ENCODE measurements around the gene CORO1C.
"Not testable (repeated sequence)": the region's sequence is repeated elsewhere in the genome, so short reads cannot be mapped to it uniquely, and the experiment has no call there.

The CORO1C gene

GRCh38 chr12:108619369-108620160, 111.8 kb downstream of the CORO1C start:
- H3K4me1 ChIP-seq (ENCODE audit: control insufficient read depth, insufficient read depth, low read length, unreplicated experiment): peaks cover 17% of the 10 kb centered on the region
- no peak overlapping the region for H3K4me3 ChIP-seq (ENCODE audit: low read depth, low read length)
- H3K79me2 ChIP-seq (ENCODE audit: control insufficient read depth, insufficient read depth, low read length, unreplicated experiment): no peaks in the 10 kb centered on the region
- no peak overlapping the region for H2AFZ ChIP-seq (ENCODE audit: low read length, unreplicated experiment)
- H3K36me3 ChIP-seq (ENCODE audit: insufficient read depth, low read length): no peaks in the 10 kb centered on the region
- H3K27ac ChIP-seq (ENCODE audit: low read depth, low read length): no peak overlapping the region
- H3K27me3 ChIP-seq (ENCODE audit: insufficient read depth, low read length): no peaks in the 10 kb centered on the region

GRCh38 chr12:108618953-108619274, 112.4 kb downstream of the CORO1C start:
- peaks cover 17% of the 10 kb centered on the region for H3K4me1 ChIP-seq (ENCODE audit: control insufficient read depth, insufficient read depth, low read length, unreplicated experiment)
- H2AFZ ChIP-seq (ENCODE audit: low read length, unreplicated experiment); H3K27me3 ChIP-seq (ENCODE audit: insufficient read depth, low read length); H3K4me3 ChIP-seq (ENCODE audit: low read depth, low read length); H3K27ac ChIP-seq (ENCODE audit: low read depth, low read length); H3K36me3 ChIP-seq (ENCODE audit: insufficient read depth, low read length); H3K79me2 ChIP-seq (ENCODE audit: control insufficient read depth, insufficient read depth, low read length, unreplicated experiment): not testable (repeated sequence)

GRCh38 chr12:108618079-108618952, 113.0 kb downstream of the CORO1C start:
- no peak overlapping the region for H2AFZ ChIP-seq (ENCODE audit: low read length, unreplicated experiment)
- H3K27ac ChIP-seq (ENCODE audit: low read depth, low read length): peak overlapping the region; percentile 52; the same call in 1 of the 2 replicates
- H3K79me2 ChIP-seq (ENCODE audit: control insufficient read depth, insufficient read depth, low read length, unreplicated experiment): no peaks in the 10 kb centered on the region
- no peak overlapping the region for H3K4me3 ChIP-seq (ENCODE audit: low read depth, low read length)
- peaks cover 17% of the 10 kb centered on the region for H3K4me1 ChIP-seq (ENCODE audit: control insufficient read depth, insufficient read depth, low read length, unreplicated experiment)
- no peaks in the 10 kb centered on the region for H3K36me3 ChIP-seq (ENCODE audit: insufficient read depth, low read length)
- H3K27me3 ChIP-seq (ENCODE audit: insufficient read depth, low read length): no peaks in the 10 kb centered on the region

- Histone ChIP-seq H3K27ac (ENCODE audit: low read depth, low read length) (peak overlapping the region; percentile 52; the same call in 1 of the 2 replicates), H3K4me1 (ENCODE audit: control insufficient read depth, insufficient read depth, low read length, unreplicated experiment) (peaks cover 19% of the 10 kb centered on the region), H2AFZ (ENCODE audit: low read length, unreplicated experiment) (no peak overlapping the region), H3K27me3 (ENCODE audit: insufficient read depth, low read length) (no peaks in the 10 kb centered on the region), H3K4me3 (ENCODE audit: low read depth, low read length) (no peak overlapping the region), H3K36me3 (ENCODE audit: insufficient read depth, low read length) (no peaks in the 10 kb centered on the region), H3K79me2 (ENCODE audit: control insufficient read depth, insufficient read depth, low read length, unreplicated experiment) (no peaks in the 10 kb centered on the region)
These were observed 114.1 kb downstream of the CORO1C start for GRCh38 chr12:108616941-108617858.

- H3K4me3 ChIP-seq (ENCODE audit: low read depth, low read length): no peak overlapping the region
- peaks cover 20% of the 10 kb centered on the region for H3K4me1 ChIP-seq (ENCODE audit: control insufficient read depth, insufficient read depth, low read length, unreplicated experiment)
- H3K27me3 ChIP-seq (ENCODE audit: insufficient read depth, low read length): no peaks in the 10 kb centered on the region
- H2AFZ ChIP-seq (ENCODE audit: low read length, unreplicated experiment): no peak overlapping the region
- no peaks in the 10 kb centered on the region for H3K36me3 ChIP-seq (ENCODE audit: insufficient read depth, low read length)
- peak overlapping the region; percentile 52; the same call in 1 of the 2 replicates for H3K27ac ChIP-seq (ENCODE audit: low read depth, low read length)
- no peaks in the 10 kb centered on the region for H3K79me2 ChIP-seq (ENCODE audit: control insufficient read depth, insufficient read depth, low read length, unreplicated experiment)
These were observed 115.0 kb downstream of the CORO1C start for GRCh38 chr12:108616359-108616758.

- Histone ChIP-seq H3K4me3 (ENCODE audit: low read depth, low read length) (no peak overlapping the region), H3K27me3 (ENCODE audit: insufficient read depth, low read length) (no peaks in the 10 kb centered on the region), H2AFZ (ENCODE audit: low read length, unreplicated experiment) (no peak overlapping the region), H3K79me2 (ENCODE audit: control insufficient read depth, insufficient read depth, low read length, unreplicated experiment) (no peaks in the 10 kb centered on the region), H3K36me3 (ENCODE audit: insufficient read depth, low read length) (no peaks in the 10 kb centered on the region), H3K4me1 (ENCODE audit: control insufficient read depth, insufficient read depth, low read length, unreplicated experiment) (peaks cover 20% of the 10 kb centered on the region), H3K27ac (ENCODE audit: low read depth, low read length) (no peak overlapping the region)
These were observed 115.4 kb downstream of the CORO1C start for GRCh38 chr12:108615918-108616317.

GRCh38 chr12:108614639-108615038, 116.7 kb downstream of the CORO1C start:
- Histone ChIP-seq H3K4me1 (ENCODE audit: control insufficient read depth, insufficient read depth, low read length, unreplicated experiment) (peaks cover 24% of the 10 kb centered on the region), H3K36me3 (ENCODE audit: insufficient read depth, low read length) (no peaks in the 10 kb centered on the region), H3K27ac (ENCODE audit: low read depth, low read length) (no peak overlapping the region), H2AFZ (ENCODE audit: low read length, unreplicated experiment) (no peak overlapping the region), H3K79me2 (ENCODE audit: control insufficient read depth, insufficient read depth, low read length, unreplicated experiment) (no peaks in the 10 kb centered on the region), H3K27me3 (ENCODE audit: insufficient read depth, low read length) (no peaks in the 10 kb centered on the region), H3K4me3 (ENCODE audit: low read depth, low read length) (no peak overlapping the region)

- Histone ChIP-seq H2AFZ (ENCODE audit: low read length, unreplicated experiment) (no peak overlapping the region), H3K27ac (ENCODE audit: low read depth, low read length) (no peak overlapping the region), H3K4me1 (ENCODE audit: control insufficient read depth, insufficient read depth, low read length, unreplicated experiment) (peaks cover 27% of the 10 kb centered on the region), H3K27me3 (ENCODE audit: insufficient read depth, low read length) (no peaks in the 10 kb centered on the region), H3K79me2 (ENCODE audit: control insufficient read depth, insufficient read depth, low read length, unreplicated experiment) (no peaks in the 10 kb centered on the region), H3K4me3 (ENCODE audit: low read depth, low read length) (no peak overlapping the region), H3K36me3 (ENCODE audit: insufficient read depth, low read length) (no peaks in the 10 kb centered on the region)
These were observed 117.3 kb downstream of the CORO1C start for GRCh38 chr12:108614041-108614440.

GRCh38 chr12:108613548-108613947, 117.8 kb downstream of the CORO1C start:
- no peaks in the 10 kb centered on the region for H3K36me3 ChIP-seq (ENCODE audit: insufficient read depth, low read length)
- H2AFZ ChIP-seq (ENCODE audit: low read length, unreplicated experiment): no peak overlapping the region
- H3K27ac ChIP-seq (ENCODE audit: low read depth, low read length): no peak overlapping the region
- peaks cover 27% of the 10 kb centered on the region for H3K4me1 ChIP-seq (ENCODE audit: control insufficient read depth, insufficient read depth, low read length, unreplicated experiment)
- no peak overlapping the region for H3K4me3 ChIP-seq (ENCODE audit: low read depth, low read length)
- no peaks in the 10 kb centered on the region for H3K79me2 ChIP-seq (ENCODE audit: control insufficient read depth, insufficient read depth, low read length, unreplicated experiment)
- H3K27me3 ChIP-seq (ENCODE audit: insufficient read depth, low read length): no peaks in the 10 kb centered on the region

GRCh38 chr12:108612788-108613282, 118.5 kb downstream of the CORO1C start:
- Histone ChIP-seq H3K36me3 (ENCODE audit: insufficient read depth, low read length) (no peaks in the 10 kb centered on the region), H2AFZ (ENCODE audit: low read length, unreplicated experiment) (no peak overlapping the region), H3K79me2 (ENCODE audit: control insufficient read depth, insufficient read depth, low read length, unreplicated experiment) (no peaks in the 10 kb centered on the region)

More at GRCh38 chr12:108612788-108613282, 118.5 kb downstream of the CORO1C start:
- no peaks in the 10 kb centered on the region for H3K27me3 ChIP-seq (ENCODE audit: insufficient read depth, low read length)
- H3K4me3 ChIP-seq (ENCODE audit: low read depth, low read length): no peak overlapping the region
- peaks cover 23% of the 10 kb centered on the region for H3K4me1 ChIP-seq (ENCODE audit: control insufficient read depth, insufficient read depth, low read length, unreplicated experiment)
- H3K27ac ChIP-seq (ENCODE audit: low read depth, low read length): no peak overlapping the region

Measured in ACC112 (cell line).